Parathyroid adenoma (tissue), 2 donors: ENCODE measurements around the gene PLEKHG5.
"Not testable (repeated sequence)": the region's sequence is repeated elsewhere in the genome, so short reads cannot be mapped to it uniquely, and the experiment has no call there.

Experiments
- H2AFZ ChIP-seq: fragments of 300-600 bp; sonication (generic); one replicate; pipeline ENCODE4 v1.7.0; 2017; ENCODE audit warnings: antibody characterized with exemption, mild to moderate bottlenecking
- H3K27ac ChIP-seq: fragments of 300-600 bp; sonication (generic); one replicate; pipeline ENCODE4 v1.7.0; 2017
- H3K27me3 ChIP-seq: fragments of 300-600 bp; sonication (generic); one replicate; pipeline ENCODE4 v1.7.0; 2017; ENCODE audit warnings: low read length; ENCODE audit not compliant: control insufficient read depth, insufficient read depth
- H3K36me3 ChIP-seq: fragments of 300-600 bp; sonication (generic); one replicate; pipeline ENCODE4 v1.7.0; 2017; ENCODE audit warnings: low read length; ENCODE audit not compliant: control insufficient read depth, insufficient read depth
- H3K4me1 ChIP-seq: fragments of 300-600 bp; sonication (generic); one replicate; pipeline ENCODE4 v1.7.0; 2017; ENCODE audit warnings: control low read depth
- H3K4me2 ChIP-seq: fragments of 300-600 bp; sonication (generic); one replicate; pipeline ENCODE4 v1.7.0; 2017; ENCODE audit warnings: low read length
- H3K4me3 ChIP-seq: fragments of 300-600 bp; sonication (generic); one replicate; pipeline ENCODE4 v1.7.0; 2017; ENCODE audit warnings: low read depth, low read length
- H3K79me2 ChIP-seq: fragments of 300-600 bp; sonication (generic); one replicate; pipeline ENCODE4 v1.7.0; 2017; ENCODE audit warnings: control low read depth
- H3K9ac ChIP-seq: fragments of 300-600 bp; sonication (generic); one replicate; pipeline ENCODE4 v1.7.0; 2017; ENCODE audit warnings: mild to moderate bottlenecking
- H3K9me3 ChIP-seq: fragments of 300-600 bp; sonication (generic); one replicate; pipeline ENCODE4 v1.7.0; 2017; ENCODE audit warnings: low read length; ENCODE audit not compliant: control insufficient read depth
- CTCF ChIP-seq: fragments of 300-600 bp; sonication (generic); IDR thresholded peaks from one replicate; pipeline ENCODE4 v1.7.0; 2017; ENCODE audit warnings: antibody characterized with exemption, mild to moderate bottlenecking
- donor health status: primary hyperparathyroidism.

Gene PLEKHG5

DNA sequence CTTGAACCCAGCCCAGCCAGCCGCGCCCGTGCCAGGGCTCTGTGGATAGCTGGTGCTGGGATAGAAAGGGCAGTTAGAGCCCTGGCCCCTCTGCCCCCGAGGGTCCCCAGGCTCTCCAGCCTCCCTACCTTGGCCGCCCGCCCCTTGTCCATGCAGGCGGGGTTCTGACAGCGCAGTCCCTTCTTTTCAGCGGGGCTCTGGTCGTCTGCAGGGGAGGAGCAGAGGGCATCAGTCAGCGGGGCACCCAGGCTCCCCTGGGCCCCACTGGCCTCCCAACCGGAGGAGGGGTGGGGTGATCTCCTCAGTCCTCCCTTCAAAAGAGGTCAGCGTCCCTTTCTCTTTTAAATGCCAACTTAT is 4.9 kb upstream of the PLEKHG5 start:
- no peaks in the 10 kb centered on the region for H3K9me3 ChIP-seq
- H3K79me2 ChIP-seq = no peaks in the 10 kb centered on the region
- H3K4me1 ChIP-seq = peaks cover 7% of the 10 kb centered on the region
- no peak overlapping the region for H3K9ac ChIP-seq
- no peak overlapping the region for H2AFZ ChIP-seq
- H3K36me3 ChIP-seq = no peaks in the 10 kb centered on the region
- no peaks in the 10 kb centered on the region for H3K27me3 ChIP-seq
- no peak for TF ChIP-seq CTCF
- peak overlapping the region; percentile 41 for H3K4me3 ChIP-seq
- H3K4me2 ChIP-seq = peak overlapping the region; percentile 93
- peak overlapping the region; percentile 54 for H3K27ac ChIP-seq

- Histone ChIP-seq H3K79me2 (no peaks in the 10 kb centered on the region), H3K4me1 (peaks cover 7% of the 10 kb centered on the region), H3K27ac (peak overlapping the region; percentile 54), H3K9ac (no peak overlapping the region), H3K36me3 (no peaks in the 10 kb centered on the region), H3K4me2 (no peak overlapping the region), H3K27me3 (no peaks in the 10 kb centered on the region), H2AFZ (no peak overlapping the region), H3K9me3 (no peaks in the 10 kb centered on the region), H3K4me3 (no peak overlapping the region)
- no peak for TF ChIP-seq CTCF
Measured at GRCh38 chr1:6495540-6496364, 4.3 kb upstream of the PLEKHG5 start.

GRCh38 chr1:6495041-6495441 is 3.6 kb upstream of the PLEKHG5 start:
- Histone ChIP-seq H3K79me2 (no peaks in the 10 kb centered on the region), H3K4me3 (no peak overlapping the region), H3K4me2 (no peak overlapping the region), H3K27me3 (no peaks in the 10 kb centered on the region), H3K36me3 (no peaks in the 10 kb centered on the region), H3K9ac (no peak overlapping the region), H2AFZ (no peak overlapping the region), H3K9me3 (no peaks in the 10 kb centered on the region), H3K4me1 (peaks cover 7% of the 10 kb centered on the region), H3K27ac (peak overlapping the region; percentile 66)
- TF ChIP-seq CTCF = no peak

DNA sequence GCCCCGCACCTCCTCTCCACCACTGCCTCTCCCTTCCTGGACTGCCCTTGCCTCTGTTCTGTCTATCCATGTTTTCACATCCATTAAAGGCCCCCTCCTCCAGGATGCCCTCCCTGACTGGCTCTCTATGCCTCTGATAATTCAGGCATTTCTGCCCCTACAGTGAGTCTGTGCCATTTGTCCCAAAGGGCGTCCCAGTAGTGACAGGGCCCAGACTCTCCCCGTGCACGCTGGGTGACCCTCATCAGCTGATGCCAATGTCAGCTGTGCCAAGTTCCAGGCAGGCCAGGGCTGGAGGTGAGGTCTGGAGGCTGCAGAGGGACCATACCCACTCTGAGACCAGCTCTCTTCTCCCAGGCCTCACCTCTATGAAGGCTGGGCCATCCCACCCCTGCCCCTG is 3.2 kb upstream of the PLEKHG5 start:
- H3K4me2 ChIP-seq = no peak overlapping the region
- H3K79me2 ChIP-seq = no peaks in the 10 kb centered on the region
- no peaks in the 10 kb centered on the region for H3K27me3 ChIP-seq
- TF ChIP-seq CTCF = no peak
- H3K9ac ChIP-seq = no peak overlapping the region
- H3K36me3 ChIP-seq = no peaks in the 10 kb centered on the region
- H3K4me3 ChIP-seq = no peak overlapping the region
- H3K4me1 ChIP-seq = peaks cover 7% of the 10 kb centered on the region
- H3K27ac ChIP-seq = peak overlapping the region; percentile 66
- no peaks in the 10 kb centered on the region for H3K9me3 ChIP-seq
- H2AFZ ChIP-seq = no peak overlapping the region

DNA sequence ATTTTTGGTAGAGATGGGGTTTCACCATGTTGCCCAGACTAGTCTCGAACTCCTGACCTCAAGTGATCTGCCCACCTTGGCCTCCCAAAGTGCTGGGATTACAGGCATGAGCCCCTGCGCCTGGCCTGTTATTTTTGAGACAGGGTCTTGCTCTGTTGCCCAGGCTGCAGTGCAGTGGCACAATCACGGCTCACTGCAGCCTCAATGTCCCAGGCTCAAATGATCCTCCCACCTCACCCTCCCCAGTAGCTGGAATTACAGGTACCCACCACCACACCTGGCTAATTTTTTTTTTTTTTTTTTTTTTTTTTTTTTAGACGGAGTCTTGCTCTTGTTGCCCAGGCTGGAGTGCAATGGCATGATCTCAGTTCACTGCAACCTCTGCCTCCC is 2.4 kb upstream of the PLEKHG5 start:
- H3K9ac ChIP-seq, H3K9me3 ChIP-seq, H3K4me1 ChIP-seq, H2AFZ ChIP-seq, H3K4me3 ChIP-seq, H3K4me2 ChIP-seq, H3K27me3 ChIP-seq, H3K27ac ChIP-seq, H3K36me3 ChIP-seq, H3K79me2 ChIP-seq: not testable (repeated sequence)
